MCF 10A (cell line): ENCODE measurements around the gene GLRX. TPM values are rescaled to one million over a fixed set of nuclear protein-coding genes. Genes with fewer than 3 reads are reported as not detected.

Experiments
- BruUV-seq: library from RNA; stranded (reverse); fragments of 400-500 nt; replicated peaks from 2 replicates; lab custom pipeline; 2021; lab: Mats Ljungman, UMichigan
- CTCF ChIA-PET: fragments of 300-600 bp; sonication (Branson Sonifier 250); formaldehyde crosslinking; extraction: SDS; loops from one replicate; lab custom pipeline; 2021; ENCODE audit warnings: antibody characterized with exemption, inconsistent platforms; lab: Yijun Ruan, JAX
- POLR2A ChIA-PET: fragments of 300-600, 350-650 bp; sonication (Branson Sonifier 250); formaldehyde crosslinking; extraction: SDS; loops from one replicate; lab custom pipeline; 2020; ENCODE audit warnings: antibody characterized with exemption, inconsistent platforms; lab: Yijun Ruan, JAX
- DNase-seq: peaks from one replicate; pipeline ENCODE4 v3.0.0-alpha.2; 2018; ENCODE audit not compliant: unreplicated experiment
- H3K27ac Mint-ChIP-seq: one replicate; pipeline ENCODE4 v1.8.0; 2022; ENCODE audit warnings: mild to moderate bottlenecking, low read depth, mixed read lengths; ENCODE audit not compliant: unreplicated experiment
- H3K27me3 Mint-ChIP-seq: one replicate; pipeline ENCODE4 v1.8.0; 2022; ENCODE audit warnings: mixed read lengths; ENCODE audit not compliant: insufficient read depth, unreplicated experiment
- H3K36me3 Mint-ChIP-seq: one replicate; pipeline ENCODE4 v1.8.0; 2022; ENCODE audit warnings: mild to moderate bottlenecking, moderate library complexity, mixed read lengths; ENCODE audit not compliant: insufficient read depth, unreplicated experiment
- H3K4me1 Mint-ChIP-seq: one replicate; pipeline ENCODE4 v1.8.0; 2022; ENCODE audit warnings: mixed read lengths; ENCODE audit not compliant: insufficient read depth, unreplicated experiment
- H3K4me3 Mint-ChIP-seq: one replicate; pipeline ENCODE4 v1.8.0; 2022; ENCODE audit warnings: mild to moderate bottlenecking, moderate library complexity, mixed read lengths; ENCODE audit not compliant: unreplicated experiment
- H3K9me3 Mint-ChIP-seq: one replicate; pipeline ENCODE4 v1.8.0; 2022; ENCODE audit warnings: mixed read lengths; ENCODE audit not compliant: unreplicated experiment
- intact Hi-C: fragments of 100-400 bp; cut with micrococcal nuclease; formaldehyde crosslinking; loops from 2 replicates; pipeline ENCODE4 v1.14.1; 2022
- total RNA-seq: library from RNA; stranded (reverse); gene quantifications from 2 replicates; pipeline ENCODE4 v1.2.3, GENCODE V29; 2022
- TF ChIP-seq, protein P1 (sequence below): fragments of 200-600 bp; IDR thresholded peaks from one replicate; pipeline ENCODE4 v1.8.0; 2022; ENCODE audit warnings: antibody characterized with exemption, mild to moderate bottlenecking; ENCODE audit not compliant: unreplicated experiment

GLRX gene
- total RNA-seq, 1 experiment from 2014 or later = 41.4 TPM

DNA sequence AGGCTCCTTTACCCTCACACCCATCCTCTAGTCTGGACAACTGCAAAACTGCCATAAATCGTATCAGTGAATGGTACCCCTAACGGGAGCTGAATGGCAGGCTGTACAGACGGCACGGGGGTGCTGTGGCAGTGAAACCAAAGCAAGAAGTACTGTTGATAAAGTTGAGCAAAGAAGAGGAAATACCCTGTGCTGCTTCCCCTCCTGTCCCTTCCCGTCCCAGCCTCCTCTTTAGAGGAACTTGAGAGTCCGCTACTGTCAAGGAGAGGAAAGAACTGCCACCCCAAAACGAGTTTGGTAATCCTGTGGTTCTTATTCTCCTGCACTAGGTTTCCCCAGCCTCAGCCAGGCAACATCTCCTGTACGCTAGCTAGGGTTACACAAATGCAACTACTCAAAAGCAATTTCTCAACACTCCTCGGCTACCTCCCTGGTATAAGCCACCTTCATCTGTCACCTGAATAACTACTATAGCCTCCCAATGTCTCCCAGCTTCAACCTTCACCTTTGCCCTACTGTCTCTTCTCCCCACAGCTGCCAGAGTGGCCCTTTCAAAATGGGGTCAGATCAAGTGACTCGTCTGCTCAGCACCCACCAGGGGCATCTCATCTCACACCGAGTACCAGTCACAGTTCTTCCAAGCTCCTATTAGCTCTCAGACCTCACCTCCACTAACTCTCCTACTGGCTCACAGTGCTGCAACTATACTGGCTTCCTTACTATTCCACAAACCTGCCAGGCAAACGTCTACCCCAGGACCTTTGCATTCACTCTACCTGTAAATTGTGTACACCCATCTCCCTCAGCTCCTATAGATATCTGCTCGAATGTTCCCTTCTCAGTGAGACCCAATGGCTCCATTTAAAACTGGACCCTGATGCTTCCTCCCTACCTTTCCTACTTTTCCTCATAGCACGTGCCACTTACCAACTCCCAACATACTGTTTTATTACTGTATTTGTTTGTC lies 4.1 kb downstream of the GLRX start:
- intact Hi-C loops = no loop called here
- H3K27me3 Mint-ChIP-seq = no peaks in the 10 kb centered on the region
- H3K9me3 Mint-ChIP-seq = no peaks in the 10 kb centered on the region
- H3K27ac Mint-ChIP-seq = no peak overlapping the region
- POLR2A ChIA-PET = interaction anchor here (0.8 kb wide), 1 partner anchor 24 kb away, joined by 3 read pairs; no protein-coding TSS in a partner anchor
- no peak for DNase-seq
- TF ChIP-seq, protein P1, sequence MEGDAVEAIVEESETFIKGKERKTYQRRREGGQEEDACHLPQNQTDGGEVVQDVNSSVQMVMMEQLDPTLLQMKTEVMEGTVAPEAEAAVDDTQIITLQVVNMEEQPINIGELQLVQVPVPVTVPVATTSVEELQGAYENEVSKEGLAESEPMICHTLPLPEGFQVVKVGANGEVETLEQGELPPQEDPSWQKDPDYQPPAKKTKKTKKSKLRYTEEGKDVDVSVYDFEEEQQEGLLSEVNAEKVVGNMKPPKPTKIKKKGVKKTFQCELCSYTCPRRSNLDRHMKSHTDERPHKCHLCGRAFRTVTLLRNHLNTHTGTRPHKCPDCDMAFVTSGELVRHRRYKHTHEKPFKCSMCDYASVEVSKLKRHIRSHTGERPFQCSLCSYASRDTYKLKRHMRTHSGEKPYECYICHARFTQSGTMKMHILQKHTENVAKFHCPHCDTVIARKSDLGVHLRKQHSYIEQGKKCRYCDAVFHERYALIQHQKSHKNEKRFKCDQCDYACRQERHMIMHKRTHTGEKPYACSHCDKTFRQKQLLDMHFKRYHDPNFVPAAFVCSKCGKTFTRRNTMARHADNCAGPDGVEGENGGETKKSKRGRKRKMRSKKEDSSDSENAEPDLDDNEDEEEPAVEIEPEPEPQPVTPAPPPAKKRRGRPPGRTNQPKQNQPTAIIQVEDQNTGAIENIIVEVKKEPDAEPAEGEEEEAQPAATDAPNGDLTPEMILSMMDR = no peak
- no peak overlapping the region for H3K4me3 Mint-ChIP-seq
- BruUV-seq = no TSS peak
- peaks cover 23% of the 10 kb centered on the region for H3K4me1 Mint-ChIP-seq
- CTCF ChIA-PET = interaction anchor here (0.6 to 6.8 kb wide), 6 partner anchors 30 to 189 kb away, joined by 3 to 50 read pairs (median 4); no protein-coding TSS in a partner anchor
- peaks cover 42% of the 10 kb centered on the region for H3K36me3 Mint-ChIP-seq

DNA sequence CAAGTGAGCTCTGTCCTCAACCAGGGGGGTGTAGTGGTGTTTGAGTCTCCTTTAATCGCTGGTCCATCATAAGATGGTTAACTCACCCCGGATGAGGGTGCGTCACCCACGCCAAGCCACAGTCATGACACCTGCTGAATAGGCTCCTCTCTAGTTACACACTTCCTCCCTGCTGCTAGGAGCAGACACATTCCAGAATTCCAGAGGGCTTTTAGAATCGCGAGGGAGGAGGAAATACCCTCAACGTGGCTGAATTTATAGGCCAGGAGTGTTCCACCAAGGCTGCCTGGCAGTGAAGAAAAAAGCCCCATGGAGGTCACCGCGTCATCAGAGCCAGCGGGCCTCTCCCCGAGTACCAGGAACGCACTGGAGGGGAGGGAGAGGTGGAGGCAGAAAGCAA lies 5.1 kb downstream of the GLRX start:
- H3K4me1 Mint-ChIP-seq = peaks cover 24% of the 10 kb centered on the region
- CTCF ChIA-PET = interaction anchor here (1.8 to 2.5 kb wide), 2 partner anchors 29 to 36 kb away, joined by 5 to 12 read pairs; no protein-coding TSS in a partner anchor
- POLR2A ChIA-PET = no interaction called here
- no peaks in the 10 kb centered on the region for H3K27me3 Mint-ChIP-seq
- no peak for DNase-seq
- BruUV-seq = no TSS peak
- intact Hi-C loops = no loop called here
- no peak overlapping the region for H3K4me3 Mint-ChIP-seq
- TF ChIP-seq, protein P1 = no peak
- H3K27ac Mint-ChIP-seq = no peak overlapping the region
- H3K36me3 Mint-ChIP-seq = peaks cover 42% of the 10 kb centered on the region
- no peaks in the 10 kb centered on the region for H3K9me3 Mint-ChIP-seq

DNA sequence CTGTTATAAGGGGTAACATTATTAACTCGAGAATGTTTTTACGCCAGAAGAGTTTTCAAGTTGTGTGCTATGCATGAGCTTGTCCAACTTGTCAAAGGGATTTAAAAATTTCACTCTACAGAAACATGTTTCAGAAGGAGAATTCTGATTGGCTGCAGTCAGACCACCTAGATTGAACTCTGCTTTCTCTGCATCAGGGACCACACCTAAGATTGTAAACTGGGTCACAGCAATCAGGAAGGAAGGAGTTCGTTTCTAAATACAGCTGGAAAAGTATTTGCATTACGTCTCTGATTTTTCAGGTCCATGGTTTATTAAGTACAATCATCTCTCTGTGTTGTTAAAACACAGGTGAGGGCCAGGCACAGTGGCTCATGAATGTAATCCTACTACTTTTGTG lies 5.8 kb downstream of the GLRX start:
- no peak overlapping the region for H3K27ac Mint-ChIP-seq
- H3K4me3 Mint-ChIP-seq = no peak overlapping the region
- intact Hi-C loops = no loop called here
- peaks cover 40% of the 10 kb centered on the region for H3K36me3 Mint-ChIP-seq
- no peaks in the 10 kb centered on the region for H3K27me3 Mint-ChIP-seq
- ChIA-PET POLR2A (no interaction called here), CTCF (interaction anchor here (1.8 kb wide), 1 partner anchor 30 kb away, joined by 5 read pairs; no protein-coding TSS in a partner anchor)
- BruUV-seq = no TSS peak
- H3K9me3 Mint-ChIP-seq = no peaks in the 10 kb centered on the region
- DNase-seq = no peak
- H3K4me1 Mint-ChIP-seq = peaks cover 22% of the 10 kb centered on the region
- TF ChIP-seq, protein P1 = no peak

DNA sequence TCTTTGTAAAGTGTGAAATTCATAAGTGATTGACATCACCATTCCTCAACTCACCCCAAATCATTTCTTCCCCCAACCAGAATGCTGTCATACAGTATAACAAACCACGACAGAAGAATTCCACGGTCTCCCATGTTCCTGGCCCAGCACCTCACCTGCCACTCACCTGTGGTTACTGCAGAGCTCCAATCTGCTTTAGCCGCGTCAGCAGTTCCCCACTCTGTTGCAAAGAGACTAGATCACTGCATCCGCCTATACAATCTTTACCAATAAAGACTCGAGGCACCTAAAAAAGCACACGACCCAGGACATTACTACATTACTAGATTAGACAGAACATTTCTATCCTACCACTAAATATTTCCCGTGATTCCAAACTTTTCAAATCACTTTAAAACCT lies 6.2 kb downstream of the GLRX start:
- Mint-ChIP-seq H3K4me1 (peaks cover 17% of the 10 kb centered on the region), H3K9me3 (no peaks in the 10 kb centered on the region), H3K27ac (no peak overlapping the region), H3K36me3 (peaks cover 36% of the 10 kb centered on the region), H3K27me3 (no peaks in the 10 kb centered on the region), H3K4me3 (no peak overlapping the region)
- intact Hi-C loops = no loop called here
- TF ChIP-seq, protein P1 = no peak
- BruUV-seq = no TSS peak
- no peak for DNase-seq
- CTCF ChIA-PET = interaction anchor here (1.8 kb wide), 1 partner anchor 30 kb away, joined by 5 read pairs; no protein-coding TSS in a partner anchor
- POLR2A ChIA-PET = no interaction called here
